GM10248 (cell line): ENCODE measurements around the gene SNTB2.

Experiments used
- CTCF ChIA-PET: fragments of 300-600 bp; sonication (Branson Sonifier 250); formaldehyde crosslinking; extraction: SDS; loops from one replicate; lab custom pipeline; 2021; ENCODE audit warnings: antibody characterized with exemption; lab: Yijun Ruan, JAX
- POLR2A ChIA-PET: fragments of 350-650 bp; sonication (Branson Sonifier 250); formaldehyde crosslinking; extraction: SDS; loops from one replicate; lab custom pipeline; 2020; ENCODE audit warnings: antibody characterized with exemption; lab: Yijun Ruan, JAX
- DNase-seq: peaks from one replicate; pipeline ENCODE4 v3.0.0; 2012; ENCODE audit errors: extremely low spot score
- CTCF ChIP-seq: IDR thresholded peaks from 2 replicates; pipeline ENCODE4 v1.5.1; 2012; ENCODE audit warnings: mild to moderate bottlenecking, low read depth; ENCODE audit errors: extremely low read depth, missing control alignments, control extremely low read depth

Gene SNTB2

GRCh38 chr16:69195369-69196029 is 8.5 kb downstream of the SNTB2 start:
- no peak for DNase-seq
- CTCF ChIA-PET = interaction anchor here (1.0 to 1.9 kb wide), 2 partner anchors 11 to 13 kb away, joined by 3 to 7 read pairs; no protein-coding TSS in a partner anchor
- POLR2A ChIA-PET = no interaction called here
- no peak for TF ChIP-seq CTCF

- no peak for DNase-seq
- TF ChIP-seq CTCF = no peak
- CTCF ChIA-PET = no interaction called here
- POLR2A ChIA-PET = no interaction called here
These were observed 10.6 kb downstream of the SNTB2 start for GRCh38 chr16:69197573-69197972.

GRCh38 chr16:69199382-69199781 is 12.4 kb downstream of the SNTB2 start:
- POLR2A ChIA-PET = no interaction called here
- CTCF ChIA-PET = interaction anchor here (1.4 kb wide), 1 partner anchor 10 kb away, joined by 3 read pairs; no protein-coding TSS in a partner anchor
- DNase-seq = no peak
- no peak for TF ChIP-seq CTCF

- ChIA-PET POLR2A (no interaction called here), CTCF (no interaction called here)
- TF ChIP-seq CTCF = no peak
- no peak for DNase-seq
These were observed 14.3 kb downstream of the SNTB2 start for GRCh38 chr16:69201291-69201690.

GRCh38 chr16:69201787-69202186 is 14.8 kb downstream of the SNTB2 start:
- CTCF ChIA-PET = interaction anchor here (1.2 kb wide), 1 partner anchor 10 kb away, joined by 3 read pairs; no protein-coding TSS in a partner anchor
- POLR2A ChIA-PET = no interaction called here
- TF ChIP-seq CTCF = no peak

GRCh38 chr16:69204172-69204571 is 17.2 kb downstream of the SNTB2 start:
- ChIA-PET POLR2A (no interaction called here), CTCF (interaction anchor here (1.6 kb wide), 1 partner anchor 54 kb away, joined by 6 read pairs; no protein-coding TSS in a partner anchor)

More at GRCh38 chr16:69201787-69202186, 14.8 kb downstream of the SNTB2 start:
- DNase-seq = no peak

More at GRCh38 chr16:69204172-69204571, 17.2 kb downstream of the SNTB2 start:
- DNase-seq = no peak
- no peak for TF ChIP-seq CTCF
